T-helper 1 cell treated with Interleukin-12 subunit alpha and Interleukin-12 subunit beta and Interleukin-4 antibody, amounts not matched to agents 30 μg/mL and 1 μg/mL, for 36 hours (primary cell): ENCODE results near the gene VSTM4.

ENCODE experiments used
- H3K27ac Mint-ChIP-seq: one replicate; pipeline ENCODE4 v1.8.0; 2021; ENCODE audit warnings: mild to moderate bottlenecking, mixed read lengths
- H3K27me3 Mint-ChIP-seq: one replicate; pipeline ENCODE4 v1.8.0; 2021; ENCODE audit warnings: low read depth, mixed read lengths
- H3K36me3 Mint-ChIP-seq: one replicate; pipeline ENCODE4 v1.8.0; 2021; ENCODE audit warnings: low read depth, mixed read lengths
- H3K4me1 Mint-ChIP-seq: one replicate; pipeline ENCODE4 v1.8.0; 2021; ENCODE audit warnings: low read depth, mixed read lengths
- H3K4me3 Mint-ChIP-seq: one replicate; pipeline ENCODE4 v1.8.0; 2021; ENCODE audit warnings: mild to moderate bottlenecking, moderate library complexity, mixed read lengths
- H3K9me3 Mint-ChIP-seq: one replicate; pipeline ENCODE4 v1.8.0; 2021; ENCODE audit warnings: mixed read lengths

Gene VSTM4

DNA sequence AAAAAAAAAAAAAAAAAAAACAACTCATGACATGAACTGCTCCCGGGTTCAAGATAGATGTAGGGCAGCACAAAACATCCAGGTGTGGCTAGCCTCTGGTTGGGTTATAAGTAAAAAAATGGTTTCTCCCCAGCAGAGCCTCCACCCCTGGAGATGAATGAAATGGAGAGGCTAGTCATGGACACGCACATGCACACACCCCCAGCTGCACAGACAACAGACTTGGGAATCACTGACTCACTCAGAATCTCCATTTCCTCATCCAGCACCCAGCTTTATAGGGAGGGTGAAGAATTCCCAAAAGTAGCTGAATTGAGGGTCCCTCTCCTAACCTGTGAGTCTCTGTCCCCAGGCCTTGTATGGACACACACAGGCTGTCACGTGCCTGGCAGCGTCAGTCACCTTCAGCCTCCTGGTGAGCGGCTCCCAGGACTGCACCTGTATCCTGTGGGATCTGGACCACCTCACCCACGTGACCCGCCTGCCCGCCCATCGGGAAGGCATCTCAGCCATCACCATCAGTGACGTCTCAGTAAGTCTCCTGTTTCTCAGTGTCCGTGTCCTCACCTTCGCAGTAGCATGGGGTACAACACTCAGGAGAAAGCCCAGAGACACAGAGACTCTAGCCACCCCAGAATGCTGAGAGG is 140.7 kb downstream of the VSTM4 start:
- Mint-ChIP-seq H3K27ac (no peak overlapping the region), H3K4me1 (no peaks in the 10 kb centered on the region), H3K27me3 (no peaks in the 10 kb centered on the region), H3K4me3 (no peak overlapping the region), H3K36me3 (no peaks in the 10 kb centered on the region), H3K9me3 (no peaks in the 10 kb centered on the region)

DNA sequence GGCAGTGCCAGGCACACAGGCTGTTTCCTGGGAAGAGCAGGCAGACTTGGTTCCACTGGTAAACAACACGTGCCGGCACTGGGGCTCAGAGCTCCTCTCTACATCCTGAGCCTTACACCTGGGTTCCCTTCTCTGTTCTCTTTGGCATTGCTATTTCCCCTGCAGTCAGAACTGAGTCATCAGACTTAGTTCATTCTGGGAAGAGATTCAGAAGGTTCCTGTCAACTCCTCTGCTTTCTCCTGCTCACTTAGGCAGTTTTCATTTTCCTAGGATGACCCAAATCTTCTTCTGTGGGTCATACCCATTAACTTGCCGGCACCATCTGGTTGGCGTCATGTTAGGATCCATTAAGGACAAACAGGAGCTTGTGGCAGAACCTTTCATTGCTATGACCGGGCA is 142.3 kb downstream of the VSTM4 start:
- H3K4me3 Mint-ChIP-seq, result no peak overlapping the region
- H3K9me3 Mint-ChIP-seq, result no peaks in the 10 kb centered on the region
- H3K4me1 Mint-ChIP-seq, result no peaks in the 10 kb centered on the region
- no peaks in the 10 kb centered on the region for H3K36me3 Mint-ChIP-seq
- no peaks in the 10 kb centered on the region for H3K27me3 Mint-ChIP-seq
- H3K27ac Mint-ChIP-seq, result no peak overlapping the region

DNA sequence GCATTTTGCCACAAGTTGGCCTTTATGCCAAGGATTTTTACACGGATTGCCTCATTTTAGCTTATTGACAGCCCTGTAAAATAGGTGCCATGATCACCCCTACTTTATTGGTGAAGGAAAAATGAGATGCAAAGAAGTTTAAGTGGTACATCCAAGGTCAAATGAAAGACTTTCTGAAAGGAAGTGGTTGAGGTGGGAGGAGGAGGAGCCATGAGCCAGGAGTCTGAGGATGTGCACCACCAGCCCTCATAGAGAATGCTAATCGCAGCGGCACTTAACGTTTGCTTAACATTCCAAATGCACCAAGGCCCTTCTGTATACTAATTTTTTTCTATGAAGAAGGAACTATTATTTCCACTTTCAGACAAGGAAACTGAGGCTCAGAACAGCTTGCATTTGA is 144.7 kb downstream of the VSTM4 start:
- Mint-ChIP-seq H3K9me3 (no peaks in the 10 kb centered on the region), H3K36me3 (no peaks in the 10 kb centered on the region), H3K27me3 (no peaks in the 10 kb centered on the region), H3K4me1 (no peaks in the 10 kb centered on the region), H3K27ac (no peak overlapping the region), H3K4me3 (no peak overlapping the region)

DNA sequence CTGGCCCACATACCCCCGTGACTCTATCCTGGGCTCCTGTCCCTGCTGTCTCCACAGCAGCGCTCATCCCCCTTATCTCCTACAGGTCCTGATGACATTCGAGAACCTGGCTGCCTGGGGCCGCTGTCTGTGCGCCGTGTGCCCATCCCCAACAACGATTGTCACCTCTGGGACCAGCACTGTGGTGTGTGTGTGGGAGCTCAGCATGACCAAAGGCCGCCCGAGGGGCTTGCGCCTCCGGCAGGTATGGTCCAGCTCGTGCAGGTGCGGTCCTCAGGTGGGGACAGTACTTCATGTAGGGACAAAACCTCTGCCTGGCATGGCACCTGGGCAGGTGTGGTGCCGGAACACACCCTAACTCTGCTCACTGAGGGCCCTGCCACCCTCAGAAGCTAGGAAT is 145.3 kb downstream of the VSTM4 start:
- Mint-ChIP-seq H3K36me3 (no peaks in the 10 kb centered on the region), H3K4me1 (no peaks in the 10 kb centered on the region), H3K27me3 (no peaks in the 10 kb centered on the region), H3K27ac (no peak overlapping the region), H3K4me3 (no peak overlapping the region), H3K9me3 (no peaks in the 10 kb centered on the region)

DNA sequence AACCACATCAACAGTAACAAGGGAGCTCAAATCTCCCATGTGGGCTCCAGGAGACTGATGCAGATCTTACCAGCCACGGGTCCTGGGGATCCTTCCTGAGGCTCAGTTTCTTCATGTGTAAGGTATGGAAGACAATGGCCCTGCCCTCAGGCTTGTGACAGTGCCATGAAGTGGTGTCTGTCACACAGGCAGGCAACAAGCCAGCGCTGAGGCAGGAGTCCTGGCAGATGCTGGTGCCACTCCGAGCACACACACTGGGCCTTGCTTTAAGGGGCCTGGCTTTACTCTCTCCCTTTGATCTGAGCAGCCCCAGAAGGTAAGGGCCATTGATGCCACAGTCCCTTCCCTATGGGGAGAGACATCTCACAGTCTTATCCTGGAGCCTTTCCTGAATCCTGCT is 147.3 kb downstream of the VSTM4 start:
- Mint-ChIP-seq H3K27me3 (no peaks in the 10 kb centered on the region), H3K27ac (no peak overlapping the region), H3K4me1 (no peaks in the 10 kb centered on the region), H3K9me3 (no peaks in the 10 kb centered on the region), H3K36me3 (no peaks in the 10 kb centered on the region), H3K4me3 (no peak overlapping the region)

DNA sequence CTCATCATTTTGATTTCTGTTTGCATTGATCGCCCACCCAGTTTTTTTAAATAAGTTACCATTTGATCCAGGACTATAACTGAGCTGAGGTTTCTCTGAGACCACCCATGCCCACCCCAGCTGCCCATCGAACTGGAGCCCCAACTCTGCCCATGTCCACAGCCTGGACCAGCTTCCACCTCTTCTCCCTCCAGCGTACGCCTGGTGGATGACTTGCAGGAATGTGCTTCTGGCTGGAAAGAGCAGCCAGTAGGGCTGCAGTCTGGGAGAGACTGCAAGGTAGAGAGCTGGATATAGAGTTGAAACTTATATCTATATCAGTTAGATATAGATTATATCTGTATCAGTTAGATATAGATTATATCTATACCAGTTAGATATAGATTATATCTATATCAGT is 149.9 kb downstream of the VSTM4 start:
- Mint-ChIP-seq H3K27me3 (peaks cover 7% of the 10 kb centered on the region), H3K36me3 (no peaks in the 10 kb centered on the region), H3K27ac (no peak overlapping the region), H3K4me1 (no peaks in the 10 kb centered on the region), H3K4me3 (no peak overlapping the region), H3K9me3 (no peaks in the 10 kb centered on the region)
